Measurements from ENCODE around the gene GRIK2.

DNA sequence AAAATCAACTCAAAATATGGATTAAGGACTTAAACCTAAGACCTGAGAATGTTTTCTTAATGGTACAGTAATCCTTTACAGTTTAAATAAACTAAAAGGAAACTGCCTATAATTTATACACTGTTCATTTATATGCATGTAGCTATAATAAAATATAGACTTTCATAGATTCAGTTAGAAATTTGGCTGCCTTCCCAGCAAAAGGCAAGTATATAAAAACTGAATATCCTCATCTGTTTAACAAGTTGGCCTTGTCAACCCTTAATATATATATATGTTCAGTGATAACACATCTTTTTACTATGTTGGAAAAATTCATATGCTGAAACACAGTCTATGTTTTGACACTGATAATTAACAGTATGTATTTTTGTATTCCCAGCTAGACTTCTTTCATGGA lies 123.1 kb downstream of the GRIK2 start:
- no peak for TF ChIP-seq EZH2 (IDR thresholded peaks at IDR 0.05; ENCODE audit: borderline replicate concordance, low read length)
- TF ChIP-seq, protein P1, sequence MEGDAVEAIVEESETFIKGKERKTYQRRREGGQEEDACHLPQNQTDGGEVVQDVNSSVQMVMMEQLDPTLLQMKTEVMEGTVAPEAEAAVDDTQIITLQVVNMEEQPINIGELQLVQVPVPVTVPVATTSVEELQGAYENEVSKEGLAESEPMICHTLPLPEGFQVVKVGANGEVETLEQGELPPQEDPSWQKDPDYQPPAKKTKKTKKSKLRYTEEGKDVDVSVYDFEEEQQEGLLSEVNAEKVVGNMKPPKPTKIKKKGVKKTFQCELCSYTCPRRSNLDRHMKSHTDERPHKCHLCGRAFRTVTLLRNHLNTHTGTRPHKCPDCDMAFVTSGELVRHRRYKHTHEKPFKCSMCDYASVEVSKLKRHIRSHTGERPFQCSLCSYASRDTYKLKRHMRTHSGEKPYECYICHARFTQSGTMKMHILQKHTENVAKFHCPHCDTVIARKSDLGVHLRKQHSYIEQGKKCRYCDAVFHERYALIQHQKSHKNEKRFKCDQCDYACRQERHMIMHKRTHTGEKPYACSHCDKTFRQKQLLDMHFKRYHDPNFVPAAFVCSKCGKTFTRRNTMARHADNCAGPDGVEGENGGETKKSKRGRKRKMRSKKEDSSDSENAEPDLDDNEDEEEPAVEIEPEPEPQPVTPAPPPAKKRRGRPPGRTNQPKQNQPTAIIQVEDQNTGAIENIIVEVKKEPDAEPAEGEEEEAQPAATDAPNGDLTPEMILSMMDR (conservative IDR thresholded peaks at IDR 0.05 in 1 of 2, IDR thresholded peaks at IDR 0.05 in 1 of 2; ENCODE audit: extremely low read depth in 1 of 2, insufficient read depth in 1 of 2, low read depth in 1 of 2, low read length in 2 of 2): no peak

All from mammary epithelial cell (primary cell).